ENCODE measurements around the gene CTNND2.
A peak's percentile ranks its signal among the peaks of the same experiment; 100 is the strongest.

Gene CTNND2

DNA sequence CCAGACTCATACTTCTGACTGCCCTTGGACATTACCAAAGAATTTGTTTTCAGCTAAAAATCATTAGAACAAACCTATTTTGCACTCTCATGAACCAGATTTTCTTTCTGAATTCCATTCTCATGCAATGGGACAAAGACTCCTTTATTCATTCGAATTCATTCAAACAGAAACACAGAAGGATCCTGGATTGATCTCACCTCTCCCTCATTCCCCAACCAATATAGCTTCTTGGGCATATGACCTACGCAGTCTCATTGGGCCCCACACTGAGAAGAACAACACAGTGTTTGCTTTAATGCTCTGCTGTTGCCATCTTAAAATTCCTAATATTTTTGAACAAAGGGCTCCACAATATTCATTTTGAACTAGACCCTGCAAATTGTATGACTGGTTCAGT lies 392.4 kb downstream of the CTNND2 start:
- FAIRE-seq = no peak

DNA sequence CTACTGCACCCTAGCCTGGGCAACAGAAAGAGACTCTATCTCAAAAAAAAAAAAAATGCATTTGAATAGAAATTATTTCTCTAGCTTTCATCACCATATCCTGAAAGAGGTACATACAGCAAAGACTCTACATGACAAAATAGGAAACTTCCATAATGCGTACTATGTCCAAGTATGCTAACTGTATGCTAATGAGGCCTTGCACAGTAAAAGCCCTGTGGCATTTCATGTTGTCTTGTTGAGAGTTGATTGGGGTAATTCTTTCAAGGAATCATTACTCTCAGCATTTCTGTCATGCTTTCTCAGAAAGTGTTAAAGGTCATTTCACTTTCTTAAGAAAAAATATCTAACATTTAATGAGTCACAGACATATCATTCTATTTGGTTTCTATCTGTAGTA lies 393.4 kb downstream of the CTNND2 start:
- no peak for FAIRE-seq

DNA sequence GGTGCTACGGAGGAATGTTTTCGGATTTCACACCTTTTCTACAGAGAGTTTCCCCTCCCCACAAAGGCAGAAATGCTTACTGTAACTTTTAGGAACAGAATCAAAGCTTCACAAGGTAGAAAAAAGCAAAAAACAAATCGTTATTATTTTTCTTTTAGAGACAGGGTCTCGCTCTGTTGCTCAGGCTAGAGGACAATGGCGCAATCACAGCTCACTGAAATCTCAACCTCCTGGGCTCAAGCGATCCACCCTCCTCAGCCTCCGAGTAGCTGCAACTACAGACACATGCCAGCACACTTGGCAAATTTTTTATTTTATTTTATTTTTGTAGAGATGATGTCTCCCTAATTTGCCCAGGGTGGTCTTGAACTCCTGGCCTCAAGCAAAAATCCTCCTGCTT lies 394.5 kb downstream of the CTNND2 start:
- FAIRE-seq = no peak

DNA sequence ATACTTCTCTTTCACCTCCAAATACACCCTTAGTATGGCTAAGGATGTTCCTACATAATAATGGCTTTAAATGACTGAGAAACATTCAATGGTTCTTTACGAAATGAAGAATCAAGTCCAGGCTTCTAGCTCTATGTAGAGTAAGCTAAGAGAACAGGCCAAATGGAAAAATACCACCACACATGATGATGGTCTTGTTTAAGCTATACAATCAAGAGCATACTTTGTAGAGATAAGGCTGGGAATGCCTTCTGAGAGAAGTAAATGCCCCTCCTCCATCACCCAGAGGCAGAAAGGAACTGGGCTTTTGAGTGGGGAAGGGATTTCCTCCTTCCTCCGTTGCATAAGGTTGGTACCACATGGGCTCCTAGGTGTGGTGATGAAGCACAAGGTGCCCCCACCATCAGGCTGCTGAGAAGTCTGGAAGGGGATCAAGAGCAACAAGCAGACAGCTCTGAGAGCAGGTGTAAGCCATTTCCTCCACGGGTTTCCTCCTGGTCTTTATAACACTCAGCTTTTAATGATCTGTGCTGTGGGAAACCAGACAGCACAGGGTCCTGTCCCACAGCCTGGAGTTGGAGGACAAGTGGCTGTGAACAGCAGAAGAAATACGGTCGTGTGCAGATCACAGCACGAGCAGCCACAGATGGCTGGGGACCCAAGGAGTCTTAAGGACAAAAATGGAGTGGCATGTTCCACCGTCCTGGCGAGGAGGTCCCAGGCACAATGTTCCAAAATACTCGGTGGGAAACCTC lies 396.9 kb downstream of the CTNND2 start:
- no peak for FAIRE-seq

DNA sequence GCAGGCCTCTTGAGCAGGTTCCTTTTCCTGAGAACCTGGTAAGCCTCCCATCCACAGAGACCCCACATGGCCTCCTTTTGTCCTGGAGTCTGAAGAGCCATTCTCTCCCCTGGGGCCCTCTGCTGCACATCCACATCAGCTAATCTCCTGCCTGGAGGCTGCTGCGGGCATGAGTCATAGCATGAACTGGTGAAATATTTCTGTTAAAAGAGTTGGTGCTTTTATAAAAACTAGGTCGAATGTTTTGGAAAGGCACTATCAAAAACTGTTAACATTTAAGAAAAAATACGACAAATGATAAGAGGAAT lies 399.4 kb downstream of the CTNND2 start:
- FAIRE-seq = no peak

DNA sequence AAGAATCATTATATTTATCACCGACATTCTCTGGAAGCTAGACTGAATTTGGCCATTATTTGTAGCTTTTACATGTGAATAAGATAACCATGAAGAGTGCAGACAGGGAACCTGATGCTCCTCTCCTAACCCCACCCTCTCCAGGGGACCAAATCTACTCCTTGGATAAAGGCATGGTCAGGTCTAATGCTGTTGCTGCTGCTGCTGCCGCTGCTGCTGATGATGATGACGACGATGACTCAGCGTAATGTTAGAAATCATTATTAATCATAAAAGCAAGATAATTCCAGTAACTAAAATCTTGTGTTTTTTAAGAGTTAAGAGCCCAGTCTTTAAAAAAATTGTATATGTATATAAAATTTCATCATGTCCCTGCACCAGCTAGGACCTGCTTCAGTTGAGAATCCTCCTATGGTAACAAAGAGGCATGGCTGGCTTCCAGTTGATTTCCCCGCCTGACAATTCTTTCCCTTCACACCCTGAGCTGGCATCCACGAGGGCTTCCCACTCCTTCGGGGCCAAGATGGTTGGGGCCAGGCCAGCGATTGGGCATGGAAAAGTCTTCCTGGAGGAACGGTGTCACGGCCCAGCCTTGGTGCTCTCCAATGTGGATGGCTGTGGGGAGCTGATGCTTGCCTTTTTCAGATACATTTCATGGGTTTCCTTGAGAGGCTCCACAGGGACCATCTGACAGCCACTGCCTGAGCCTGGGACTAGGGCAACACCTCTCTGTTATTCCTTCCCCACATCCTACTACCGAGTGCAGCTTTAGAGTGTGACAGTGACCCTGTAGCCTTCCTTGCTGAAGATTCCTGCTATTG lies 400.0 kb downstream of the CTNND2 start:
- no peak for FAIRE-seq

DNA sequence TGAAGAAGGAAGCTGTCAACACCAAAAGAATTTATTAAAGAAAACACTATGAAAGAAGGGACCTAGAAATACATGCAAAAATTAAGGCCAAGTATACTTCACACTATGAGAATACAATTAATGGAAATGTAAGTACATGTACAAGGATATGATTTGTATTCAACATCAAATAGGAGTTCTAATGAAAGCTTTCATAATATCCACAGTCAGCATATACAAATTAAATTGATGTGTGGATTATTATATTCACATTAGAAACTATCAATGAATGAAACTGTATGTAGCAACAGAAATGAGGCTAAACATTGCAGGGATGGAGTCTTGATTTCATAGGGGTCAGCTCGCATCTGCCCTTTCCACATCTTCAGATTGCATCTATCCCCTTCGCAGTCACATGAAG lies 401.5 kb downstream of the CTNND2 start:
- FAIRE-seq = no peak

DNA sequence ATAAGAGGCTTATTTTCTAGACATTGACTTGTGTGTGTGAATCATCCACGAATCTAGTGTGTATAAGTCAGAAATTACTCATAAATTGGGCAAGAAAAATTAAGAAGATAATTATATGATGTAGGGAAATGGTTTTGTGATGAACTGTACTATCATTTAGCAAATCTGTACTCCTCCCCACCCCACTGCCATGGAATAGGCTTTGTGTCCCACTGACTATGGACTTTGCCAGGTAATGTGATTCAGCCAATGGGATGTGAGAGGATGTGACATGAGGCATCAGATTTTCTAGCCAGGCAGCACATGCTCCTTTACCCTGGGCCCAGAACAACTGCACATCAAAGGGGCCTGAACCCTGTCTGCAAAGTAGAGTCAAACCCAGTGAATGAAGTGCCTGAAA lies 406.6 kb downstream of the CTNND2 start:
- no peak for FAIRE-seq

DNA sequence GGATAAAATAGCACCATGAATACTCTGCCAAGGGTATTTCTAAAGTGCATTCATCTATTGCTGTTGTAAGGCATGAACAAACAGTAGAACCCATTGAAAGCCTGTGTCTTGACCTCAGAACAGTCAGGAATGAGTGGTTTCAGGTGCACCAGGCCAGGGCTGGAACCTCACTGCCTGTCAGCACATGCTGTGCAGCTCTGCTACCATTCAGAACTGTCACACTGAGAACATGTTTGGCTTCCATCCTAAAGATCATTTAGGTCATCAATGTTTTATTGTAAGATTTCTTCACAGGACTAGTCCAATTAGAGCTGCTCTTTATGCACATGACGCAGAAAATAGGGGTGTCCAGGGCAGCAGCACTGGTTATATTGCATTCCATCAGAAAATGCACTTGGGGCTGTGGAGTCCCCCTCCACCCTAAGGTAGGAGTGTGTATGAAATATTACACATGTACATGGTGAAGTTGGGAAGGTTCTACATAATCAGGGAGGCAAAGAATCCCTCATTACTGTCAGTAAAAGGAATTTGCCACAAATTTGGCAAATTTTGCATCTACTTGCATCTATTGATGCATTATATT lies 408.0 kb downstream of the CTNND2 start:
- FAIRE-seq = no peak

DNA sequence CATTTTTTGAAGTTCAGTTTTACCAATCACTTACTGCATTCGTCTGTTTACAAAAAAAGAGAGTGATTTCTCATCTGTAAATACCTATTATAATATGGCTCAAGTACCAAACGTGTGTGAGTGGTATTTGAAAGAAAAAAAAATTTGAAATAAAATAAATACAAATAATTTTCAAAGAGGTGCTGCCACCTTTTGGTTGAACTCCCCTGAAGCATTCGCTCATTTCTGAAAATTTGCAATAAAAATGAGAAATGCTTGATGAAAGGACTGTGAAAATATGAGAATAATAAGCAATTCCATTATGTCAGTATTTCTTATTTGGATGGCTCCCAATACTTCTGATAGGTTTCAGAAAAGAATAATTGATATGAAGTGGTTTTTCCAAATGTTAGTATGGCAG lies 409.9 kb downstream of the CTNND2 start:
- peak; percentile 90 for FAIRE-seq

DNA sequence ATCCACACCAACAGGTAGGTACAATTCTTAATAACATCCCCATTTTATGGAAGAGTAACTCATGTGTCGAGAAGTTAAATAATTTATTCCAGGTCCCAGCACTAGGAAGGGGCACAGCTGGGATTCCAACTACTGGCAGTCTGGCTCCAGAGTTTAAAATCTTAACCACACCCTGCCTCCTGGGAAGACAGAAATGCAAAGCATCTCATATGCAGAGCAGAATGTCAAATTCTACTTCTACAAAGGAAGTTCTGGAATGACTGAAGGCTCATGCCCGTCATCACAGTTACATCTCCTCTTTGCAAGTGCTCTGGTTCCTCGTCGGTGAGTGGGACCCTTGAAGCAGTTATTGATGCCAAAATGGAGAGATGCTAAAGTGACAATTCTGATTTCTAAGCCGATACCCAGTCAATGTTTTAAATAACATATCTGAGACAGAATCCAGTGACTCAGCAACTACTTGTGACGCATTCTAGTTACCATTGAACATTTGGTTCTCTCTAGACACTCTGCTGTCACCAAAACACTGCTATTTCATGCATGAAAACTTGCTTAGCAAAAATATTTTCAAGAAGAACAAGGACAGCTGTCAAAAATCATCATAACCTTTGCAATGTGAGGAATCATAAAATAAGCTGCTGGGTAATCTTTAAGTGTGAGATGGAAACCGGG lies 412.7 kb downstream of the CTNND2 start:
- no peak for FAIRE-seq

DNA sequence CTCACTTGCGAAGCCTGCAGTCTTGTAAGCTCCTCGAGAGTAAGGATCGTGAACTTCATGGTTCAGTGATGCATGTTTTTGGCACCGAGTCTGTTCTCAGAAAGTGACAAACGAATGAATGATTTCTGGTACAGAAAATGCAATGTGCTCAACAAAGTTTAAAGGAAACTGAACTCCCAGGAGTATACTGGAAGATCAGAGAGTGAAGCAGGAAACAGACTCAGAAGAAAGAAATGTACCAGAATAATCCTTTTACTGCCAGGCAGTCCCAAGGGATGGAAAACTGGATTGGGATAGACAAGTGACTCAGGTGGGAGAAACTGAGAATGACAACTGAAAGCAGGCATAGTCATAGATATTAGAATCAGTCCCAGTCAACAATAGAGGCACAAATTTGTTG lies 420.6 kb downstream of the CTNND2 start:
- no peak for FAIRE-seq

DNA sequence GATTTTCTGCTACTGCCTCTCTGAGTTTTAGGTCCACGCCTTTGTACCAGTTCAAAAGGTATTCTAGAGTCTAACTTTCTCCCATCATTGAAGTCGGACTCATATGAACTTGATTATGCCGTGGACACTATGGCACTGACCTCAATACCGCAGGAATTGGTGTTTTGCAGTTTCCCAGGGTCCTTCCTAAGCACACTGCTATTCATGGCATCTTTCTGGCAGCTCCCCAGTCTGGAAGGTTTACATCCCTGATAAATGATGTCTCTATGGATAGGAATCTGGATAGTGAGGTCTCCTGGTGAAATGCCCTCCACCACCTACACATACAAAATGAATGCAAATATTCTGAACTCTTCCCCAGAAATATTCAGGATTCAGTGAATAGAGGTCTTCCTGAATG lies 422.2 kb downstream of the CTNND2 start:
- no peak for FAIRE-seq

DNA sequence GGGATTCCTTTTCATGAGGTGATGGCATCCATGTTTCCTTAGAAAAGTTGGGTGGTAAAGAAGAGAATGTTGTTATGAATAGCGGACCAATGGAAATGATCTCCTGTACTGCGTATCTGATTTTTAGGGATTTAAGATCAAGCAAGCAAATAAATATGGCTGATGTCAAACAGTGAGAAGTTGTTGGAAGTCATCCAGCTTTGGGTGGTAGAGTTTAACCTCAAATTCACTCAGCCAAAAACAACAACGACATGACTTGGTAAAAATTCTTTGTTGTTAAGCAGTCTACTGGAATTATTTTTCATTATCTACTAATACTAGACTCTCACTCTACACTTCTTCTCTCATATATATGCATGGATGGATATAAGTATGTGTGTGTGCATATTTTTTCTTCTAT lies 426.5 kb downstream of the CTNND2 start:
- no peak for FAIRE-seq

DNA sequence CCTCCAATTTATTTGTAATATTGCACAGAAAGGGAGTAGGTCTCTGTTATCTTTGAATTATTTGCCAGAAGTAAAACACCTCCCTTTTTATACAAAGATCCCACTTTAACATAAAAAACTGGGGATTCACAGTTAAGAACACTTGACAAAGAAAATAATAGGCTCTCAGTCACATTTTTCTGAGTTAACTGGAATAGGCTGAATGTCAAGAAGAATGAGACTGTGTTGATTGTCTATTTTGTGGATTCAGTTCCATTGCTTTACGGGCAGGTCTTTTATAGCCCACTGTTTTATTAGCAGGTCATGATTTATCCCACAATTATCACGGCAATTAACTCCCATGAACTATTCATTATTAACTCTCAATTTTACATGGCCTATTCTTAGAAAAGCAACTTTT lies 427.4 kb downstream of the CTNND2 start:
- no peak for FAIRE-seq

DNA sequence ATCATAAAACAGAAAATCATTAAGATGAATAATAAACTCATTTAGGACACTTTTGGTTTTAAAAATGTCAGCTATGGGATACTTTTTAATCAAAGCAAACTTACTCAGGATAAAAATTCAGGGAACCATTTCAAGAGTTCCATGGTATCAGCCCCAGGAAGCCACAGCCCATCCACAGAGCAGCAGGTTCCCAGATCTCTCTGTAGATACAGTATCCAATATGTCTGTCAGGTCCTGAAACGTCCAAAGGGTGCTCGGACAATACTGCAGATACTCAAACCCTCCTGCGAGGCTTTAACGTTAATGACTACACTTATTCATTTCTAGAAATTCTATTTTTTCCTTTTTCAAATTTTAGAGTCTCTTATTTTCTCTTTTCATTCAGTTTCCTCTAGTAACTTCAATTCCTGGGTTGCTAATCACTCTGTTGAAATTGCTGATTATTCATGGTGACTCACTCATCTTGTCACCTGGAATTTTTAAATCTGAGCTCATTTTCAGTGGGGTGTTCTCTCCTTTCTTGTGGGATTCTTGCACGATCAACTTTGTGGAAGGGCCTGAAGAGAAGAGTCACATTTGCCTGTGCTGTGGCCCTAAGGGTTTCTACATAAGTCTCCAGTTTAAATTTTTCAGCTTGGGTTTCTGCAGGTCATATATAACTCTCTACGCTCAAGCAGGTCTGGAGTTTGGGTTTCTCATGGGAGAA lies 435.8 kb downstream of the CTNND2 start:
- no peak for FAIRE-seq

DNA sequence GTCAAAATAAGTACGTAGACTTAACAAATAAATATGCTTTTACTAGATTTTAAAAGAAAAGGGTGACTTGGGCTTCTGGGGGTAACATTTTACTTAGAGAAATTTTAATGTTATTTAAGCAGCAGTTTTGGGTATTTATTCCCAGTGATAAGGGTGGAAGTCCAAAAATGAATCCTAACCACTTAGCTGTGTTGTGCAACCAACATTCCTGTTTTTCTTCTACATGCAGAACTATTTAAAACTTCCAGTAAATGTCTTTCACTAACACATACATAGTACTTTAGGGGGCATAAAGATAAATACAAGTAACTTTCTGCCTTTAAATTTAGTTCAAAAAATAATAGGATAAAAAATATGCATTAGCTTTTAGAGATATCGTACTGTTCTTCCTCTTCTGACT lies 436.7 kb downstream of the CTNND2 start:
- no peak for FAIRE-seq

DNA sequence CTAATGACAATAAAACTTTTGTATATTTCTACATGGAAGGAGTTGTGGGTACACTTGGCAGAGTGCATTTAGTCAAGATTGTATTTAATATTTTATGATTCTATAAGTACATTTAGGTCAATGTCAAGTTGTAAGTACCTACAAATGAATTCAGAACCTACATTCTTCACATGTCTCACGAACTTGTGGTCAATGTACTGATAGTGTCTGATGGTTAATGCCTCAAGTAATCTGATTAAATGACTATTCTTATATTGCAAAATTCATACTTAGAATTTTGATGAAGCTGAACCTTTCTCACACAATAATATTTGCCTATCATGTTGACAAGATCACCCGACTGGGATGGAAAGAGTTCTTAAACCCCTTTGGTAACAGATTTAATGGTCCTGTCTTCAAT lies 444.5 kb downstream of the CTNND2 start:
- no peak for FAIRE-seq

DNA sequence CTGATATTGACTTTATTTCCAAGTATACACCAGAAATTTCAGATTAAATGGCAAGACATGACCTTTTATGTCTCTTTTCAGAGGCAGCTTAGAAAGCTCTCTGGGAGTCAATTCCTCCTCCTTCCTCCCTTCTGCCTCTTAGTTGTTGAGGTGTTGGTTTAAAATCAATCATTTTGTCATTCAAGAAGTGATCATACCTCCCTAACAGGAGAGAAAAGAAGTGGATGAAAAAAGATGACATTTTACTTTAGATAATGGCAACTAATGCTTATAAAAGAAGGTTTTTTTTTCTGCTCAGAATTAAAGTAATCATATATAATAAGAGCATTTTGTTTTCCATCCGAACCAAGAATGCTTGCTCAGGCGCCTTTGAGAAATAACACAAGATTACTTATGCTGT lies 448.7 kb downstream of the CTNND2 start:
- FAIRE-seq = no peak

DNA sequence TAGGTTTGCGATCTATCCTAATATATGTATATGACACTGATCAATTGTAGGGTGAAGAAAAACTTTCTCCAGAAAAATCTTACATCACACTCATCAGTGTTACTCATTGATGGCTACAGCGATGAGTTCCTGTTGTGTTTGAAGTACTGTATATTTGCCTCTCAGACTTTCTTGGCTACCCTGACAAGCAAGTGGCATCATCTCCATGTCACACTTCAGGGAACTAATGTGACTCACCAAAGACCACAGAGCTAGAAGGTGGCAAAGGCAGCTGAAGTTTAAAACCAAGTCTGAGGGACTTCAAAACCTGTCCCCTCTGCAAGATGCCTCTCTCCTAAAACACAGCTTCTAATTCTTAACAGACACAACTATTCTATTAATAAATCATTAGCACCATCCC lies 451.4 kb downstream of the CTNND2 start:
- no peak for FAIRE-seq

DNA sequence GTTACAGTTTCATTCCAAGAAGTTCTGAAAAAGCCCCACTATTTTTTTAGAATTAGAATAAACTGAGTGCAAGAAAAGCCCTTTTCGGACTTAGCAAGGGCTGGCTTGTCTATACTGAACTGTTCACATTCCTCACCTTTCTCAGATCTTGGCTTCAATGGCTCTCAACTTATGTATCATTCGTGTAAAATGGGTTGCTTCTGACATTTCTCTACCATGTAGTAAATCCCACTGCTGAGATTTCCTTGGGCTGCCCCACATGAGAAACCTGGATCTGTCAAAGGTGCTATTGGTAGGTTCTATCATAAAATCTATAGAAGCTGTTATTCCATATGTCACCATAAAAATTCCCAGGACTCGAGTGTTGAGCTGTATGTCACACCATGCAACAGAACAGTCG lies 454.3 kb downstream of the CTNND2 start:
- no peak for FAIRE-seq

DNA sequence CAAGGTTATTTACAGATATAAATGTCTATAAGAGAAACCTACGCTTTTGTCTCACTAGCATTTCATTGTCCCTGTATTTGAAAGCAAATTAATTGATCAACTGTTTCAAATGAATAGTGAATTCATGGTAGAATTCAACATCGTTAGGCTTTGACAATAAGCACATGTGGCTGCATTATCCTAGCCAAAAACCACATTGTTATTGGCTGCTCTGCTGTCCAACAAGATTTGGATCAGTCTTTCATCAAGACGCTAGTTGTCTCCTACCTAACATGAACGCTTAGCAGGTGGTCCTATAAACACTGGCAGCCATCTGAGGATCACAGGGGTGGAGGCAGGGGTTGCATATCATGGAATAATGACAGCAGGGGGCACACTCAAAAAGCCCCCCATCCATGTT lies 455.0 kb downstream of the CTNND2 start:
- no peak for FAIRE-seq

DNA sequence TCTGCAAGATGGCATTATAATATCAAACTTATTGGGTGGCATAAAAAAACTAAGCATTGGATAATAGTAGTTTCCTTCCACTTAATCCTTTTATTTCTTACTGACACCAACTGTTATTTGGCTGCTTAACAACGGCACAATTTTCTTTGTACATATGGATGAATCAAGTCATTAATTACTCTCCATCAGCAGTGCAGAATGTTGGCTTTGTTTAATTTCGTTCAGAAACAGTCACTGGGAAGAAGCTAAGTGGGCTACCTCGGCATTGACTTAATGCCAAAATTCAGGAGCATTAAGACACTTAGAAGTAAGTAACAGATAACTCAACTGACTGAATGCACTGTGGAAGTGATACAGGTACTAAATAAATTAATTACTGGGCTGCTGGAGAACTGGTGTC lies 460.4 kb downstream of the CTNND2 start:
- no peak for FAIRE-seq

Measured in islet of Langerhans (tissue), 1 donor.